Liver (tissue), 9 donors: ENCODE measurements around the gene USP40. TPM values are rescaled to one million over a fixed set of nuclear protein-coding genes. Genes with fewer than 3 reads are reported as not detected.

Experiments used
- DNase-seq: peaks from one replicate; pipeline ENCODE4 v3.0.0-alpha.2; 2017; ENCODE audit warnings: low spot score
- H3K27ac ChIP-seq, 2 donors: one replicate each; pipeline ENCODE4 v1.7.0; 2013; ENCODE audit warnings: inconsistent platforms in 2 of 2, low read length in 2 of 2, control low read depth in 1 of 2, low read depth in 1 of 2, mild to moderate bottlenecking in 1 of 2
- H3K27me3 ChIP-seq, 4 donors: one replicate each; pipeline versions ENCODE4 v1.6.1 to v1.7.0; 2013; ENCODE audit warnings: low read length in 3 of 4, inconsistent platforms in 1 of 4, mild to moderate bottlenecking in 1 of 4, moderate library complexity in 1 of 4; ENCODE audit not compliant: control insufficient read depth in 4 of 4, insufficient read depth in 4 of 4
- H3K36me3 ChIP-seq, 4 donors: one replicate each; pipeline versions ENCODE4 v1.6.1 to v1.7.0; 2013; ENCODE audit warnings: low read length in 3 of 4, mild to moderate bottlenecking in 3 of 4, low read depth in 1 of 4, moderate library complexity in 1 of 4; ENCODE audit not compliant: control insufficient read depth in 4 of 4, insufficient read depth in 3 of 4
- H3K4me1 ChIP-seq, 4 donors: one replicate each; pipeline versions ENCODE4 v1.6.1 to v1.7.0; 2013; ENCODE audit warnings: low read length in 3 of 4, mild to moderate bottlenecking in 3 of 4, moderate library complexity in 1 of 4; ENCODE audit not compliant: control insufficient read depth in 4 of 4, insufficient read depth in 4 of 4
- H3K4me3 ChIP-seq, 3 donors: one replicate each; pipeline versions ENCODE4 v1.6.1 to v1.7.0; 2013; ENCODE audit warnings: low read length in 3 of 3, control low read depth in 1 of 3, low read depth in 1 of 3, mild to moderate bottlenecking in 1 of 3
- H3K9ac ChIP-seq, 2 donors: one replicate each; pipeline ENCODE4 v1.7.0; 2013; ENCODE audit warnings: low read length in 2 of 2, mild to moderate bottlenecking in 2 of 2, moderate library complexity in 2 of 2, control low read depth in 1 of 2, low read depth in 1 of 2
- H3K9me3 ChIP-seq, 4 donors: one replicate each; pipeline versions ENCODE4 v1.6.1 to v1.7.0; 2013; ENCODE audit warnings: low read length in 3 of 4; ENCODE audit not compliant: control insufficient read depth in 4 of 4
- ATF3 ChIP-seq: IDR thresholded peaks from 2 replicates; pipeline ENCODE4 v1.6.1; 2016; ENCODE audit warnings: antibody characterized with exemption
- EGR1 ChIP-seq, 2 donors: IDR thresholded peaks; 2 replicates each; pipeline ENCODE4 v1.6.1; 2016 to 2018; ENCODE audit warnings: antibody characterized with exemption in 2 of 2, low read depth in 2 of 2
- FOXA1 ChIP-seq: IDR thresholded peaks from 2 replicates; pipeline ENCODE4 v1.6.1; 2016; ENCODE audit warnings: antibody characterized with exemption
- FOXA2 ChIP-seq: IDR thresholded peaks from 2 replicates; pipeline ENCODE4 v1.6.1; 2016; ENCODE audit warnings: antibody characterized with exemption
- GABPA ChIP-seq, 2 donors: IDR thresholded peaks in 1 of 2; conservative IDR thresholded peaks in 1 of 2; 2 replicates each; pipeline ENCODE4 v1.6.1; 2016; ENCODE audit warnings: antibody characterized with exemption in 2 of 2, mild to moderate bottlenecking in 1 of 2, moderate library complexity in 1 of 2
- HNF4G ChIP-seq: IDR thresholded peaks from 2 replicates; pipeline ENCODE4 v1.6.1; 2016; ENCODE audit warnings: antibody characterized with exemption
- JUND ChIP-seq, 2 donors: IDR thresholded peaks; 2 replicates each; pipeline ENCODE4 v1.6.1; 2016; ENCODE audit warnings: antibody characterized with exemption in 2 of 2
- MAX ChIP-seq: IDR thresholded peaks from 2 replicates; pipeline ENCODE4 v1.6.1; 2016; ENCODE audit warnings: antibody characterized with exemption
- NR2F2 ChIP-seq: IDR thresholded peaks from 2 replicates; pipeline ENCODE4 v1.6.1; 2016; ENCODE audit warnings: antibody characterized with exemption
- RAD21 ChIP-seq, 2 donors: IDR thresholded peaks; 2 replicates each; pipeline ENCODE4 v1.6.1; 2016; ENCODE audit warnings: antibody characterized with exemption in 2 of 2, mild to moderate bottlenecking in 2 of 2
- RXRA ChIP-seq, 2 donors: IDR thresholded peaks; 2 replicates each; pipeline ENCODE4 v1.6.1; 2017 to 2018; ENCODE audit warnings: antibody characterized with exemption in 2 of 2, mild to moderate bottlenecking in 1 of 2
- SP1 ChIP-seq: IDR thresholded peaks from 2 replicates; pipeline ENCODE4 v1.6.1; 2018; ENCODE audit warnings: antibody characterized with exemption, mild to moderate bottlenecking
- WGBS: extraction: QIAGEN DNeasy Blood & Tissue Kit; methylation state at CpG from one replicate; pipeline ENCODE4 v1.1.7; 2013; 5-methylcytosine and 5-hydroxymethylcytosine counted together
- polyA plus RNA-seq, 2 donors: library from polyadenylated mRNA; stranded (reverse) in 1 of 2; unstranded in 1 of 2; fragments of 200-250 nt in 1 of 2; fragments of >200 nt in 1 of 2; fragmentation: Nextera tagmentation in 1 of 2; extraction: Ambion mirVana in 1 of 2; gene quantifications; one replicate each; pipeline versions ENCODE4 v1.2.1 to v1.2.3, GENCODE V29; 2013 to 2015
- total RNA-seq, 2 donors: library from RNA; depleted of rRNA; stranded (reverse); fragments of >200 nt; gene quantifications; one replicate each; pipeline ENCODE4 v1.2.3, GENCODE V29; 2014
- TF ChIP-seq, protein P1 (sequence below): IDR thresholded peaks from 2 replicates; pipeline ENCODE4 v1.6.1; 2016; ENCODE audit warnings: antibody characterized with exemption
- TF ChIP-seq, protein P2 (sequence below): fragments of 150-350 bp; IDR thresholded peaks from 2 replicates; pipeline ENCODE4 v1.5.1; 2017; ENCODE audit warnings: improper control_type of control experiment, low read depth, low read length; ENCODE audit not compliant: missing input control
- TF ChIP-seq, protein P3 (sequence below): IDR thresholded peaks from 2 replicates; pipeline ENCODE4 v1.6.1; 2016; ENCODE audit warnings: antibody characterized with exemption, mild to moderate bottlenecking
- donor health status: healthy.
- donor health status: healthy.
- donor health status: healthy.
- donor health status: healthy.
- donor health status: healthy.

The USP40 gene
- total and polyA plus RNA-seq, 4 donors: 12.0 to 29.0 (median 17.1) TPM

GRCh38 chr2:233438573-233439147 lies 127.9 kb downstream of the USP40 start:
- Histone ChIP-seq H3K36me3 (peaks cover 4 to 56% (median 22%) of the 10 kb centered on the region in 4 donors), H3K4me1 (no peaks in the 10 kb centered on the region), H3K9me3 (no peaks in the 10 kb centered on the region), H3K27ac (no peak overlapping the region), H3K27me3 (no peaks in the 10 kb centered on the region), H3K4me3 (no peak overlapping the region), H3K9ac (no peak overlapping the region)
- 93% methylated on average over 15 of the region's 15 CpGs for WGBS
- TF ChIP-seq FOXA2 (no peak), RAD21 (IDR thresholded peaks at IDR 0.05) (no peak), SP1 (no peak), NR2F2 (no peak), MAX (no peak), ATF3 (no peak), GABPA (IDR thresholded peaks at IDR 0.05 in 1 of 2, conservative IDR thresholded peaks at IDR 0.05 in 1 of 2) (no peak), FOXA1 (no peak)
- DNase-seq: no peak

DNA sequence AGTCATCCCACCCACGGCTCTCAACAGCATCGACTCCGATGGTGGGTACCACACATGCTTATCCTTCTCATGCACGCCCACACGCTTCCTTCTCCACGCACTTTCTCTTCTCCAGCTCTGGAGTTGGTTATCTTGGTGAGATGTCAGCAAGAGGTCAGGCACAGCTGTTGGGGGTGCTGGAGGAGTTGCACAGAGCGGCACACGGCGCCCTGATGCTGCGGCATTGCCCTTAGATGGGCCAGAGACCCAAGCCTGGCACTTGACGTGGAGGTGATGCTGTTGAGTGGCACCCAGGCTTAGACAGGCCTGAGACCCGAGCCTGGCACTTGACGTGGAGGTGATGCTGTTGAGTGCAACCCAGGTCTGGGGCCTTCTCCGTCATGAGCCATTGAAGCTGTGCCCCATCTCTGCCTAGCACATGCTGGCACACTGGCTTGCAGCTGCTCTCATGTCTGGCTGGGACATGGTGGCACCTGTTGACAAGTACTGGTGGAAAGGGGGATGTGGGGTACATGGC lies 129.1 kb downstream of the USP40 start:
- no peaks in the 10 kb centered on the region for H3K27me3 ChIP-seq
- WGBS: 95% methylated on average over 14 of the region's 14 CpGs
- H3K36me3 ChIP-seq: peaks cover 4 to 53% (median 22%) of the 10 kb centered on the region in 4 donors
- no peak overlapping the region for H3K27ac ChIP-seq
- no peak for TF ChIP-seq FOXA1
- TF ChIP-seq JUND (IDR thresholded peaks at IDR 0.05): no peak
- TF ChIP-seq RXRA (IDR thresholded peaks at IDR 0.05): no peak
- TF ChIP-seq HNF4G: no peak
- TF ChIP-seq, protein P1, sequence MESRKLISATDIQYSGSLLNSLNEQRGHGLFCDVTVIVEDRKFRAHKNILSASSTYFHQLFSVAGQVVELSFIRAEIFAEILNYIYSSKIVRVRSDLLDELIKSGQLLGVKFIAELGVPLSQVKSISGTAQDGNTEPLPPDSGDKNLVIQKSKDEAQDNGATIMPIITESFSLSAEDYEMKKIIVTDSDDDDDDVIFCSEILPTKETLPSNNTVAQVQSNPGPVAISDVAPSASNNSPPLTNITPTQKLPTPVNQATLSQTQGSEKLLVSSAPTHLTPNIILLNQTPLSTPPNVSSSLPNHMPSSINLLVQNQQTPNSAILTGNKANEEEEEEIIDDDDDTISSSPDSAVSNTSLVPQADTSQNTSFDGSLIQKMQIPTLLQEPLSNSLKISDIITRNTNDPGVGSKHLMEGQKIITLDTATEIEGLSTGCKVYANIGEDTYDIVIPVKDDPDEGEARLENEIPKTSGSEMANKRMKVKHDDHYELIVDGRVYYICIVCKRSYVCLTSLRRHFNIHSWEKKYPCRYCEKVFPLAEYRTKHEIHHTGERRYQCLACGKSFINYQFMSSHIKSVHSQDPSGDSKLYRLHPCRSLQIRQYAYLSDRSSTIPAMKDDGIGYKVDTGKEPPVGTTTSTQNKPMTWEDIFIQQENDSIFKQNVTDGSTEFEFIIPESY: no peak
- TF ChIP-seq, protein P2, sequence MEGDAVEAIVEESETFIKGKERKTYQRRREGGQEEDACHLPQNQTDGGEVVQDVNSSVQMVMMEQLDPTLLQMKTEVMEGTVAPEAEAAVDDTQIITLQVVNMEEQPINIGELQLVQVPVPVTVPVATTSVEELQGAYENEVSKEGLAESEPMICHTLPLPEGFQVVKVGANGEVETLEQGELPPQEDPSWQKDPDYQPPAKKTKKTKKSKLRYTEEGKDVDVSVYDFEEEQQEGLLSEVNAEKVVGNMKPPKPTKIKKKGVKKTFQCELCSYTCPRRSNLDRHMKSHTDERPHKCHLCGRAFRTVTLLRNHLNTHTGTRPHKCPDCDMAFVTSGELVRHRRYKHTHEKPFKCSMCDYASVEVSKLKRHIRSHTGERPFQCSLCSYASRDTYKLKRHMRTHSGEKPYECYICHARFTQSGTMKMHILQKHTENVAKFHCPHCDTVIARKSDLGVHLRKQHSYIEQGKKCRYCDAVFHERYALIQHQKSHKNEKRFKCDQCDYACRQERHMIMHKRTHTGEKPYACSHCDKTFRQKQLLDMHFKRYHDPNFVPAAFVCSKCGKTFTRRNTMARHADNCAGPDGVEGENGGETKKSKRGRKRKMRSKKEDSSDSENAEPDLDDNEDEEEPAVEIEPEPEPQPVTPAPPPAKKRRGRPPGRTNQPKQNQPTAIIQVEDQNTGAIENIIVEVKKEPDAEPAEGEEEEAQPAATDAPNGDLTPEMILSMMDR: no peak
- no peaks in the 10 kb centered on the region for H3K4me1 ChIP-seq
- H3K4me3 ChIP-seq: no peak overlapping the region
- no peaks in the 10 kb centered on the region for H3K9me3 ChIP-seq
- H3K9ac ChIP-seq: no peak overlapping the region
- DNase-seq: no peak

GRCh38 chr2:233436691-233437438 lies 129.7 kb downstream of the USP40 start:
- Histone ChIP-seq H3K9ac (no peak overlapping the region), H3K36me3 (peaks cover 4 to 48% (median 21%) of the 10 kb centered on the region in 4 donors), H3K27ac (no peak overlapping the region), H3K27me3 (no peaks in the 10 kb centered on the region), H3K4me3 (no peak overlapping the region), H3K9me3 (no peaks in the 10 kb centered on the region), H3K4me1 (no peaks in the 10 kb centered on the region)
- WGBS: 96% methylated on average over 17 of the region's 17 CpGs
- no peak for DNase-seq
- TF ChIP-seq ATF3: no peak
- no peak for TF ChIP-seq EGR1 (IDR thresholded peaks at IDR 0.05; ENCODE audit: low read depth in 2 of 2)
- no peak for TF ChIP-seq RXRA (IDR thresholded peaks at IDR 0.05)
- no peak for TF ChIP-seq RAD21 (IDR thresholded peaks at IDR 0.05)
- no peak for TF ChIP-seq GABPA (IDR thresholded peaks at IDR 0.05 in 1 of 2, conservative IDR thresholded peaks at IDR 0.05 in 1 of 2)
- no peak for TF ChIP-seq FOXA1
- TF ChIP-seq, protein P3, sequence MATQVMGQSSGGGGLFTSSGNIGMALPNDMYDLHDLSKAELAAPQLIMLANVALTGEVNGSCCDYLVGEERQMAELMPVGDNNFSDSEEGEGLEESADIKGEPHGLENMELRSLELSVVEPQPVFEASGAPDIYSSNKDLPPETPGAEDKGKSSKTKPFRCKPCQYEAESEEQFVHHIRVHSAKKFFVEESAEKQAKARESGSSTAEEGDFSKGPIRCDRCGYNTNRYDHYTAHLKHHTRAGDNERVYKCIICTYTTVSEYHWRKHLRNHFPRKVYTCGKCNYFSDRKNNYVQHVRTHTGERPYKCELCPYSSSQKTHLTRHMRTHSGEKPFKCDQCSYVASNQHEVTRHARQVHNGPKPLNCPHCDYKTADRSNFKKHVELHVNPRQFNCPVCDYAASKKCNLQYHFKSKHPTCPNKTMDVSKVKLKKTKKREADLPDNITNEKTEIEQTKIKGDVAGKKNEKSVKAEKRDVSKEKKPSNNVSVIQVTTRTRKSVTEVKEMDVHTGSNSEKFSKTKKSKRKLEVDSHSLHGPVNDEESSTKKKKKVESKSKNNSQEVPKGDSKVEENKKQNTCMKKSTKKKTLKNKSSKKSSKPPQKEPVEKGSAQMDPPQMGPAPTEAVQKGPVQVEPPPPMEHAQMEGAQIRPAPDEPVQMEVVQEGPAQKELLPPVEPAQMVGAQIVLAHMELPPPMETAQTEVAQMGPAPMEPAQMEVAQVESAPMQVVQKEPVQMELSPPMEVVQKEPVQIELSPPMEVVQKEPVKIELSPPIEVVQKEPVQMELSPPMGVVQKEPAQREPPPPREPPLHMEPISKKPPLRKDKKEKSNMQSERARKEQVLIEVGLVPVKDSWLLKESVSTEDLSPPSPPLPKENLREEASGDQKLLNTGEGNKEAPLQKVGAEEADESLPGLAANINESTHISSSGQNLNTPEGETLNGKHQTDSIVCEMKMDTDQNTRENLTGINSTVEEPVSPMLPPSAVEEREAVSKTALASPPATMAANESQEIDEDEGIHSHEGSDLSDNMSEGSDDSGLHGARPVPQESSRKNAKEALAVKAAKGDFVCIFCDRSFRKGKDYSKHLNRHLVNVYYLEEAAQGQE: no peak
- no peak for TF ChIP-seq HNF4G
- TF ChIP-seq MAX: no peak
- TF ChIP-seq NR2F2: no peak
